Activated B cell treated with CpG ODN at 0.5 μM for 24 hours (primary cell): ENCODE measurements around the gene SACS. TPM values are rescaled to one million over a fixed set of nuclear protein-coding genes. Genes with fewer than 3 reads are reported as not detected.
"Not testable (repeated sequence)": the region's sequence is repeated elsewhere in the genome, so short reads cannot be mapped to it uniquely, and the experiment has no call there.

ENCODE experiments used
- ATAC-seq: fragments of 200-7000 bp; cut with Tn5 transposase; one replicate; pipeline ENCODE4 v1.10.0; 2021; ENCODE audit warnings: low read depth, mild to moderate bottlenecking, moderate library complexity
- CTCF ChIA-PET: fragments of 350-600 bp; sonication (Branson Sonifier 250); formaldehyde crosslinking; loops from one replicate; lab custom pipeline; 2021; ENCODE audit warnings: antibody characterized with exemption; lab: Charles Lee
- POLR2A ChIA-PET: fragments of 350-600 bp; sonication (Branson Sonifier 250); formaldehyde crosslinking; loops from one replicate; lab custom pipeline; 2021; ENCODE audit warnings: antibody characterized with exemption; lab: Charles Lee
- DNase-seq: peaks from one replicate; pipeline ENCODE4 v3.0.0; 2022
- H3K27ac Mint-ChIP-seq: one replicate; pipeline ENCODE4 v1.8.0; 2020; ENCODE audit warnings: mixed read lengths
- H3K27me3 Mint-ChIP-seq: one replicate; pipeline ENCODE4 v1.8.0; 2021; ENCODE audit warnings: mixed read lengths
- H3K36me3 Mint-ChIP-seq: one replicate; pipeline ENCODE4 v1.8.0; 2021; ENCODE audit warnings: low read depth, mixed read lengths
- H3K4me1 Mint-ChIP-seq: one replicate; pipeline ENCODE4 v1.8.0; 2021; ENCODE audit warnings: mixed read lengths
- H3K4me3 Mint-ChIP-seq: one replicate; pipeline ENCODE4 v1.8.0; 2020; ENCODE audit warnings: mild to moderate bottlenecking, mixed read lengths
- H3K9me3 Mint-ChIP-seq: one replicate; pipeline ENCODE4 v1.8.0; 2020; ENCODE audit warnings: mixed read lengths
- CTCF ChIP-seq: fragments of 200-600 bp; IDR thresholded peaks from one replicate; pipeline ENCODE4 v1.8.0; 2022; ENCODE audit warnings: antibody characterized with exemption, mild to moderate bottlenecking
- intact Hi-C: fragments of 100-400 bp; cut with micrococcal nuclease; formaldehyde crosslinking; loops from one replicate; pipeline ENCODE4 v1.15.1; 2024
- total RNA-seq: library from RNA; stranded (reverse); gene quantifications from 2 replicates; pipeline ENCODE4 v1.2.3, GENCODE V29; 2022

The SACS gene
- total RNA-seq, 1 donor from 2014 or later, result 29.3 TPM

- no peak for DNase-seq
- Mint-ChIP-seq H3K36me3 (no peaks in the 10 kb centered on the region), H3K4me1 (no peaks in the 10 kb centered on the region), H3K27ac (no peak overlapping the region), H3K27me3 (peaks cover 2% of the 10 kb centered on the region), H3K9me3 (no peaks in the 10 kb centered on the region), H3K4me3 (no peak overlapping the region)
- TF ChIP-seq CTCF, result no peak
- POLR2A ChIA-PET, result no interaction called here
- ATAC-seq, result no peak
- CTCF ChIA-PET, result no interaction called here
- intact Hi-C loops, result no loop called here
Observed at GRCh38 chr13:23418776-23419683, 14.5 kb downstream of the SACS start.

GRCh38 chr13:23414682-23415081 is 18.8 kb downstream of the SACS start:
- Mint-ChIP-seq H3K9me3 (no peaks in the 10 kb centered on the region), H3K27ac (no peak overlapping the region), H3K4me1 (no peaks in the 10 kb centered on the region), H3K27me3 (peaks cover 9% of the 10 kb centered on the region), H3K36me3 (no peaks in the 10 kb centered on the region), H3K4me3 (no peak overlapping the region)
- no peak for TF ChIP-seq CTCF
- no peak for ATAC-seq
- POLR2A ChIA-PET, result no interaction called here
- no peak for DNase-seq
- CTCF ChIA-PET, result no interaction called here
- intact Hi-C loops, result no loop called here

GRCh38 chr13:23411706-23412105 is 21.8 kb downstream of the SACS start:
- H3K36me3 Mint-ChIP-seq, result no peaks in the 10 kb centered on the region
- DNase-seq (no peak), ATAC-seq (no peak)
- H3K27ac Mint-ChIP-seq, result no peak overlapping the region
- no peak for TF ChIP-seq CTCF
- H3K4me3 Mint-ChIP-seq, result no peak overlapping the region
- peaks cover 2% of the 10 kb centered on the region for H3K4me1 Mint-ChIP-seq
- no peaks in the 10 kb centered on the region for H3K9me3 Mint-ChIP-seq
- ChIA-PET CTCF (no interaction called here), POLR2A (no interaction called here)
- intact Hi-C loops, result no loop called here
- H3K27me3 Mint-ChIP-seq, result peaks cover 9% of the 10 kb centered on the region

- DNase-seq (no peak), ATAC-seq (no peak)
- ChIA-PET CTCF (no interaction called here), POLR2A (no interaction called here)
- H3K27ac Mint-ChIP-seq, result no peak overlapping the region
- intact Hi-C loops, result no loop called here
- peaks cover 9% of the 10 kb centered on the region for H3K27me3 Mint-ChIP-seq
- TF ChIP-seq CTCF, result no peak
- H3K36me3 Mint-ChIP-seq, result no peaks in the 10 kb centered on the region
- peaks cover 2% of the 10 kb centered on the region for H3K4me1 Mint-ChIP-seq
- H3K9me3 Mint-ChIP-seq, result no peaks in the 10 kb centered on the region
- no peak overlapping the region for H3K4me3 Mint-ChIP-seq
Observed at GRCh38 chr13:23411220-23411619, 22.3 kb downstream of the SACS start.

- no peaks in the 10 kb centered on the region for H3K36me3 Mint-ChIP-seq
- H3K4me3 Mint-ChIP-seq, result no peak overlapping the region
- ChIA-PET CTCF (interaction anchor here (1.1 kb wide), 2 partner anchors 17 to 44 kb away, joined by 3 read pairs; no protein-coding TSS in a partner anchor), POLR2A (no interaction called here)
- TF ChIP-seq CTCF, result no peak
- intact Hi-C loops, result loop anchor here (5.0 kb wide), 1 partner anchor 59 kb away; no protein-coding TSS in a partner anchor
- H3K4me1 Mint-ChIP-seq, result peaks cover 2% of the 10 kb centered on the region
- H3K27ac Mint-ChIP-seq, result no peak overlapping the region
- H3K9me3 Mint-ChIP-seq, result no peaks in the 10 kb centered on the region
- DNase-seq (no peak), ATAC-seq (no peak)
- H3K27me3 Mint-ChIP-seq, result peaks cover 25% of the 10 kb centered on the region
Observed at GRCh38 chr13:23408026-23408425, 25.5 kb downstream of the SACS start.

GRCh38 chr13:23401156-23401555 is 32.3 kb downstream of the SACS start:
- POLR2A ChIA-PET, H3K4me1 Mint-ChIP-seq, H3K27ac Mint-ChIP-seq, ATAC-seq, H3K36me3 Mint-ChIP-seq, CTCF ChIA-PET, intact Hi-C loops, DNase-seq, H3K9me3 Mint-ChIP-seq, H3K4me3 Mint-ChIP-seq: not testable (repeated sequence)
- peaks cover 22% of the 10 kb centered on the region for H3K27me3 Mint-ChIP-seq
